Panc1 (cell line): ENCODE data around the gene UBASH3B. TPM values are rescaled to one million over a fixed set of nuclear protein-coding genes. Genes with fewer than 3 reads are reported as not detected.

ENCODE experiments used
- ATAC-seq: fragments of 200-7000 bp; cut with Tn5 transposase; 2 replicates; pipeline ENCODE4 v1.9.1; 2020; ENCODE audit warnings: mild to moderate bottlenecking, moderate library complexity
- BruUV-seq: library from RNA; stranded (reverse); fragments of 400-500 nt; replicated peaks from 2 replicates; lab custom pipeline; 2021; lab: Mats Ljungman, UMichigan
- CTCF ChIA-PET: fragments of 300-600 bp; sonication (Branson Sonifier 250); formaldehyde crosslinking; loops from one replicate; lab custom pipeline; 2022; ENCODE audit warnings: antibody characterized with exemption; lab: Charles Lee
- POLR2A ChIA-PET: fragments of 300-600 bp; sonication (Branson Sonifier 250); formaldehyde crosslinking; loops from one replicate; lab custom pipeline; 2022; ENCODE audit warnings: antibody characterized with exemption; lab: Charles Lee
- DNase-seq: peaks from one replicate; pipeline ENCODE4 v3.0.0-alpha.2; 2010; ENCODE audit warnings: low read depth, low spot score
- H3K27ac ChIP-seq: 2 replicates; pipeline ENCODE4 v1.5.1; 2011; ENCODE audit warnings: mild to moderate bottlenecking, low read length, inconsistent platforms
- H3K27me3 ChIP-seq: fragments of 200-500 bp; sonication (Bioruptor generic); 2 replicates; pipeline ENCODE4 v1.6.0; 2014; ENCODE audit warnings: low read length, inconsistent platforms; ENCODE audit not compliant: control insufficient read depth, insufficient read depth
- H3K36me3 ChIP-seq: fragments of 200-500 bp; sonication (Bioruptor generic); 2 replicates; pipeline ENCODE4 v1.5.1; 2014; ENCODE audit warnings: inconsistent platforms, mild to moderate bottlenecking, low read length, moderate library complexity; ENCODE audit not compliant: control insufficient read depth, insufficient read depth
- H3K4me1 ChIP-seq: 2 replicates; pipeline ENCODE4 v1.5.1; 2011; ENCODE audit warnings: inconsistent platforms, mild to moderate bottlenecking, low read length, moderate library complexity; ENCODE audit not compliant: control insufficient read depth, insufficient read depth
- H3K4me3 ChIP-seq, 2 experiments: 2 replicates each; pipeline ENCODE4 v1.5.1; 2011 to 2012; ENCODE audit warnings: low read depth in 2 of 2, low read length in 2 of 2, mild to moderate bottlenecking in 2 of 2, inconsistent platforms in 1 of 2, moderate library complexity in 1 of 2
- H3K9me3 ChIP-seq: fragments of 200-500 bp; sonication (Bioruptor generic); 2 replicates; pipeline ENCODE4 v1.5.1; 2014; ENCODE audit warnings: low read depth, mild to moderate bottlenecking, inconsistent platforms, low read length, moderate library complexity; ENCODE audit not compliant: control insufficient read depth, insufficient read depth
- POLR2AphosphoS5 ChIP-seq: IDR thresholded peaks from 2 replicates; pipeline ENCODE4 v1.6.1; 2012; ENCODE audit warnings: mild to moderate bottlenecking, low read depth, low read length, moderate library complexity
- SIN3A ChIP-seq: IDR thresholded peaks from 2 replicates; pipeline ENCODE4 v1.6.1; 2012; ENCODE audit warnings: low read depth, mild to moderate bottlenecking, low read length, moderate library complexity, borderline replicate concordance; ENCODE audit not compliant: insufficient read depth
- TCF7L2 ChIP-seq: IDR thresholded peaks from 2 replicates; pipeline ENCODE4 v1.6.1; 2011; ENCODE audit warnings: mild to moderate bottlenecking, low read depth, low read length, inconsistent platforms
- in situ Hi-C: cut with HindIII; loops from 2 replicates; pipeline ENCODE4 v1.10.0; 2016; ENCODE audit warnings: low sequenced_read_pairs, low pct_unique_long_range_greater_than_20kb
- intact Hi-C: fragments of 100-400 bp; cut with micrococcal nuclease; formaldehyde crosslinking; loops from one replicate; pipeline ENCODE4 v1.10.0; 2022; ENCODE audit not compliant: unreplicated experiment
- total RNA-seq: library from RNA; stranded (reverse); gene quantifications from one replicate; pipeline ENCODE4 v1.2.1, GENCODE V29; 2021; ENCODE audit not compliant: unreplicated experiment
- TF ChIP-seq, protein P1 (sequence below), 2 experiments: IDR thresholded peaks; 2 replicates each; pipeline ENCODE4 v1.6.1; 2011 to 2012; ENCODE audit warnings: low read depth in 2 of 2, control low read depth in 1 of 2, low read length in 1 of 2, mild to moderate bottlenecking in 1 of 2, moderate library complexity in 1 of 2; ENCODE audit not compliant: insufficient read depth in 1 of 2
- TF ChIP-seq, protein P2 (sequence below): fragments of 450-650 bp; IDR thresholded peaks from 2 replicates; pipeline ENCODE4 v1.5.1; 2017; ENCODE audit warnings: mild to moderate bottlenecking

The UBASH3B gene
- total RNA-seq, 1 experiment from 2014 or later: 55.1 TPM

DNA sequence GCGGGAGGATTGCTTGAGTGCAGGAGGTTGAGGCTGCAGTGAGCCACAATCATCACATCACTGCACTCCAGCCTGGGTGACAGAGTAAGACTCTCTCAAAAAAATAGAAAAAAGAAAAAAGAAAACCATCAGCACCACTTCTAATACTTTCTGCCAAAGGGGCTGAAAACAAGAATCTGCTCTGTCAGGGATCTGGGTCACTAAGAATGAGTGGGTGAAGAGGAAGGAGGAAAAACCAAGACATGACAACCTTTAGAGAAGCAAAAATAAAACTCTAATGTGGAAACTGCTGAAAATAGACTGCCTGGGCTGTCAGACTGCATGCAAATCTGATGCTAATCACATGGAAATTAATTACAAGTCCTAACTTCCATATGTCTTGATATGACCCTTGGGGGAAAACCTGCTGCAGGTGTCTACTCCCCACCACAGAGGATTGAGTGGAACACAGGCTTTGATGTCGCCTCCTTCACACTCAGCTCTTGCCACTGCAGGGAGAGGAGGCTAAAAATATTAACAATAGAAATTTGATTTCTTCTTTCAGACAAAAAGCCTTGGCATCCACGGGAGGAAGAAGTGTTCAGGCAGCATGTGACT, 120.3 kb downstream of the UBASH3B start:
- Histone ChIP-seq H3K36me3 (no peaks in the 10 kb centered on the region), H3K27me3 (no peaks in the 10 kb centered on the region), H3K27ac (no peak overlapping the region), H3K9me3 (no peaks in the 10 kb centered on the region), H3K4me3 (no peak overlapping the region), H3K4me1 (no peaks in the 10 kb centered on the region)
- DNase-seq (no peak), ATAC-seq (no peak)
- in situ Hi-C loops: no loop called here
- ChIA-PET POLR2A (no interaction called here), CTCF (no interaction called here)
- no TSS peak for BruUV-seq
- intact Hi-C loops: no loop called here
- TF ChIP-seq SIN3A: no peak
- TF ChIP-seq, protein P1, sequence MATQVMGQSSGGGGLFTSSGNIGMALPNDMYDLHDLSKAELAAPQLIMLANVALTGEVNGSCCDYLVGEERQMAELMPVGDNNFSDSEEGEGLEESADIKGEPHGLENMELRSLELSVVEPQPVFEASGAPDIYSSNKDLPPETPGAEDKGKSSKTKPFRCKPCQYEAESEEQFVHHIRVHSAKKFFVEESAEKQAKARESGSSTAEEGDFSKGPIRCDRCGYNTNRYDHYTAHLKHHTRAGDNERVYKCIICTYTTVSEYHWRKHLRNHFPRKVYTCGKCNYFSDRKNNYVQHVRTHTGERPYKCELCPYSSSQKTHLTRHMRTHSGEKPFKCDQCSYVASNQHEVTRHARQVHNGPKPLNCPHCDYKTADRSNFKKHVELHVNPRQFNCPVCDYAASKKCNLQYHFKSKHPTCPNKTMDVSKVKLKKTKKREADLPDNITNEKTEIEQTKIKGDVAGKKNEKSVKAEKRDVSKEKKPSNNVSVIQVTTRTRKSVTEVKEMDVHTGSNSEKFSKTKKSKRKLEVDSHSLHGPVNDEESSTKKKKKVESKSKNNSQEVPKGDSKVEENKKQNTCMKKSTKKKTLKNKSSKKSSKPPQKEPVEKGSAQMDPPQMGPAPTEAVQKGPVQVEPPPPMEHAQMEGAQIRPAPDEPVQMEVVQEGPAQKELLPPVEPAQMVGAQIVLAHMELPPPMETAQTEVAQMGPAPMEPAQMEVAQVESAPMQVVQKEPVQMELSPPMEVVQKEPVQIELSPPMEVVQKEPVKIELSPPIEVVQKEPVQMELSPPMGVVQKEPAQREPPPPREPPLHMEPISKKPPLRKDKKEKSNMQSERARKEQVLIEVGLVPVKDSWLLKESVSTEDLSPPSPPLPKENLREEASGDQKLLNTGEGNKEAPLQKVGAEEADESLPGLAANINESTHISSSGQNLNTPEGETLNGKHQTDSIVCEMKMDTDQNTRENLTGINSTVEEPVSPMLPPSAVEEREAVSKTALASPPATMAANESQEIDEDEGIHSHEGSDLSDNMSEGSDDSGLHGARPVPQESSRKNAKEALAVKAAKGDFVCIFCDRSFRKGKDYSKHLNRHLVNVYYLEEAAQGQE (IDR thresholded peaks at IDR 0.05; ENCODE audit: insufficient read depth in 1 of 2, low read depth in 2 of 2, low read length in 1 of 2): no peak
- no peak for TF ChIP-seq TCF7L2
- TF ChIP-seq, protein P2, sequence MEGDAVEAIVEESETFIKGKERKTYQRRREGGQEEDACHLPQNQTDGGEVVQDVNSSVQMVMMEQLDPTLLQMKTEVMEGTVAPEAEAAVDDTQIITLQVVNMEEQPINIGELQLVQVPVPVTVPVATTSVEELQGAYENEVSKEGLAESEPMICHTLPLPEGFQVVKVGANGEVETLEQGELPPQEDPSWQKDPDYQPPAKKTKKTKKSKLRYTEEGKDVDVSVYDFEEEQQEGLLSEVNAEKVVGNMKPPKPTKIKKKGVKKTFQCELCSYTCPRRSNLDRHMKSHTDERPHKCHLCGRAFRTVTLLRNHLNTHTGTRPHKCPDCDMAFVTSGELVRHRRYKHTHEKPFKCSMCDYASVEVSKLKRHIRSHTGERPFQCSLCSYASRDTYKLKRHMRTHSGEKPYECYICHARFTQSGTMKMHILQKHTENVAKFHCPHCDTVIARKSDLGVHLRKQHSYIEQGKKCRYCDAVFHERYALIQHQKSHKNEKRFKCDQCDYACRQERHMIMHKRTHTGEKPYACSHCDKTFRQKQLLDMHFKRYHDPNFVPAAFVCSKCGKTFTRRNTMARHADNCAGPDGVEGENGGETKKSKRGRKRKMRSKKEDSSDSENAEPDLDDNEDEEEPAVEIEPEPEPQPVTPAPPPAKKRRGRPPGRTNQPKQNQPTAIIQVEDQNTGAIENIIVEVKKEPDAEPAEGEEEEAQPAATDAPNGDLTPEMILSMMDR: no peak
- no peak for TF ChIP-seq POLR2AphosphoS5

DNA sequence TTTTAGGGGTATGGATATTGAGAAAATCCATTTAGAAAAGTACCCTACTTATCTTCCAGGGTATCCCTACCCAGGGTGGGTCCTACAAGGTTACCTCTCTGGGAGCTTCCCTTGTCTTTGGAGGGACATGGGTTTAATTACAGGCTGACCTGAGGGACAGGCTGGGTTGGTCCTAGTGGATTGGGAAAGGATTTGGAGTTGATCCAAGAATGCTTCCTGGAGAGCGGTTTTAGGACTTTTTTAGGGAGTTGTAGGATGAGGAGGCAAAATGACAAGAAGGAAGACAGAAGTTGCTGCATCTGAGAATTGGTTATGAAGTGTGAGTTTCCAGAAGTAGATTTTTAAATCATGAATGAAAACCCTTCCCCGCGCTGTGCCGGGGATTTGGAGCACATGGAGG, 121.0 kb downstream of the UBASH3B start:
- ChIA-PET POLR2A (no interaction called here), CTCF (no interaction called here)
- intact Hi-C loops: no loop called here
- DNase-seq: no peak
- no peaks in the 10 kb centered on the region for H3K27me3 ChIP-seq
- H3K4me3 ChIP-seq: no peak overlapping the region
- H3K4me1 ChIP-seq: no peaks in the 10 kb centered on the region
- no peak for ATAC-seq
- no peaks in the 10 kb centered on the region for H3K9me3 ChIP-seq
- in situ Hi-C loops: no loop called here
- no peak overlapping the region for H3K27ac ChIP-seq
- BruUV-seq: no TSS peak
- H3K36me3 ChIP-seq: no peaks in the 10 kb centered on the region
- no peak for TF ChIP-seq POLR2AphosphoS5
- no peak for TF ChIP-seq TCF7L2
- TF ChIP-seq, protein P1 (IDR thresholded peaks at IDR 0.05; ENCODE audit: insufficient read depth in 1 of 2, low read depth in 2 of 2, low read length in 1 of 2): no peak
- TF ChIP-seq, protein P2: no peak
